NCI-H460 (cell line): Measurements from ENCODE around the gene ANXA2. TPM values are rescaled to one million over a fixed set of nuclear protein-coding genes. Genes with fewer than 3 reads are reported as not detected.
"Not testable (repeated sequence)": the region's sequence is repeated elsewhere in the genome, so short reads cannot be mapped to it uniquely, and the experiment has no call there.

ENCODE experiments used
- DNase-seq: peaks from one replicate; pipeline ENCODE4 v3.0.0-alpha.2; 2016; ENCODE audit warnings: low read depth; ENCODE audit errors: extremely low read depth
- polyA plus RNA-seq: library from polyadenylated mRNA; depleted of rRNA; stranded (reverse); fragments of >200 nt; gene quantifications from 2 replicates; pipeline ENCODE4 v1.2.3, GENCODE V29; 2014; cell fraction: nucleus; rRNA removed
- total RNA-seq: library from RNA; depleted of rRNA; stranded (reverse); fragments of >200 nt; shearing (Covaris generic); gene quantifications from 2 replicates; pipeline ENCODE4 v1.2.3, GENCODE V29; 2014; rRNA removed

ANXA2 gene
- total RNA-seq = 1,261 and 1,356 TPM in 2 replicates
- 1,362 and 1,539 TPM in 2 replicates for polyA plus RNA-seq

GRCh38 chr15:60397772-60398445 lies at the start of gene ANXA2:
ANXA2 (minus strand) TSS chr15:60397986; CDS start chr15:60386075, 11,911 bp downstream.
- DNase-seq = peak; percentile 85

- peak; percentile 20 for DNase-seq
Observed at GRCh38 chr15:60444289-60444912, 46.6 kb upstream of the ANXA2 start.

GRCh38 chr15:60442763-60443162 lies 45.0 kb upstream of the ANXA2 start:
- no peak for DNase-seq

GRCh38 chr15:60442031-60442650 lies 44.4 kb upstream of the ANXA2 start:
- DNase-seq = no peak

GRCh38 chr15:60441331-60441730 lies 43.5 kb upstream of the ANXA2 start:
- no peak for DNase-seq

GRCh38 chr15:60438646-60439045 lies 40.9 kb upstream of the ANXA2 start:
- no peak for DNase-seq

GRCh38 chr15:60428935-60429334 lies 31.1 kb upstream of the ANXA2 start:
- no peak for DNase-seq

- no peak for DNase-seq
Observed at GRCh38 chr15:60426870-60427508, 29.2 kb upstream of the ANXA2 start.

- no peak for DNase-seq
Observed at GRCh38 chr15:60425461-60425860, 27.7 kb upstream of the ANXA2 start.

- DNase-seq = no peak
Observed at GRCh38 chr15:60424006-60424405, 26.2 kb upstream of the ANXA2 start.

- DNase-seq = no peak
Observed at GRCh38 chr15:60423537-60423936, 25.8 kb upstream of the ANXA2 start.

- DNase-seq = no peak
Observed at GRCh38 chr15:60421544-60421943, 23.8 kb upstream of the ANXA2 start.

GRCh38 chr15:60420203-60420716 lies 22.5 kb upstream of the ANXA2 start:
- no peak for DNase-seq

- no peak for DNase-seq
Observed at GRCh38 chr15:60419753-60420152, 22.0 kb upstream of the ANXA2 start.

GRCh38 chr15:60418096-60418495 lies 20.3 kb upstream of the ANXA2 start:
- no peak for DNase-seq

GRCh38 chr15:60417112-60417511 lies 19.3 kb upstream of the ANXA2 start:
- no peak for DNase-seq

GRCh38 chr15:60416484-60416883 lies 18.7 kb upstream of the ANXA2 start:
- DNase-seq = no peak

GRCh38 chr15:60414016-60414682 lies 16.4 kb upstream of the ANXA2 start:
- no peak for DNase-seq

GRCh38 chr15:60413231-60413824 lies 15.5 kb upstream of the ANXA2 start:
- no peak for DNase-seq

GRCh38 chr15:60412807-60413206 lies 15.0 kb upstream of the ANXA2 start:
- DNase-seq = not testable (repeated sequence)
